ENCODE data around the gene ATP6V0B. TPM values are rescaled to one million over a fixed set of nuclear protein-coding genes. Genes with fewer than 3 reads are reported as not detected.

The ATP6V0B gene
- total RNA-seq, 4 donors from 2014 or later, result 68.1 to 122 (median 98.2) TPM

DNA sequence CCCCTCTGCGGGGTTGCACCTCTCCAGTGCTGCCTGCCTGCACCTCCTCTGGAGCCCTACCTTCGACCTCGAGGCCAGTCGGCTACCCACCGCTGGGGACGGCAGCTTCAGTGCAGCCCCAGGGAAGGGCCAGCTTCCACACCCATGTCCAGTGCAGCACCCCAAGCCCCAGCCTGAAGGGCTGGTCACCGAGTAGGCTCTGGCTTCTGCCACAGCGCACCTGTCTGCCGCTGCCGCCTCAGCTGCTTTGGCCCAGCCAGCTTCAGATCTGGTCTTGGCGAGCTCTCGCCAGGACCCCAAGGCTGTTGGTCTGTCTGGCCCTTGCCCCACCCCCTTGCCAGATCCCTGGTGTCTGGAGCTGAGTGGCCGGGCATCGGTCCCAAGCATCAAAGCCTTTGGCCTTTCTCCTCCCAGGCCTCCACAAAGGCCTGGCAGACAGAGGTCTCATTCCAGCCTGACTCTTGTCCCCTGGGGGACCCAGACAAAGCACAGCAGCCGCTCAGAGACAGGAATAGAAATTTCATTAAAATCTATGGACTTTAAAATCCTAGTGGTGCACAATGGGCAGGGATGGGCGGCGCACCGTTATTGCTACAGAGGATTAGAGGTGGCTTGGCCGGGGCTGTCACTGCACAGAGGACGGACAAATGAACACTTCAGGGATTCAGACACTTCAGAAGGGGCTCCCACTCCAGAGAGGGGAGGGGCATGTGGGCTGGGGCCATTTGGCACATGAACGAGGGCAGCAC, 21.4 kb downstream of the ATP6V0B start:
- peaks cover 8 to 23% (median 18%) of the 10 kb centered on the region in 4 donors for H3K4me1 ChIP-seq
- no peak for TF ChIP-seq POLR2AphosphoS5 (IDR thresholded peaks at IDR 0.05)
- no peak for TF ChIP-seq POLR2A (IDR thresholded peaks at IDR 0.05; ENCODE audit: low read depth)
- TF ChIP-seq, protein P1, sequence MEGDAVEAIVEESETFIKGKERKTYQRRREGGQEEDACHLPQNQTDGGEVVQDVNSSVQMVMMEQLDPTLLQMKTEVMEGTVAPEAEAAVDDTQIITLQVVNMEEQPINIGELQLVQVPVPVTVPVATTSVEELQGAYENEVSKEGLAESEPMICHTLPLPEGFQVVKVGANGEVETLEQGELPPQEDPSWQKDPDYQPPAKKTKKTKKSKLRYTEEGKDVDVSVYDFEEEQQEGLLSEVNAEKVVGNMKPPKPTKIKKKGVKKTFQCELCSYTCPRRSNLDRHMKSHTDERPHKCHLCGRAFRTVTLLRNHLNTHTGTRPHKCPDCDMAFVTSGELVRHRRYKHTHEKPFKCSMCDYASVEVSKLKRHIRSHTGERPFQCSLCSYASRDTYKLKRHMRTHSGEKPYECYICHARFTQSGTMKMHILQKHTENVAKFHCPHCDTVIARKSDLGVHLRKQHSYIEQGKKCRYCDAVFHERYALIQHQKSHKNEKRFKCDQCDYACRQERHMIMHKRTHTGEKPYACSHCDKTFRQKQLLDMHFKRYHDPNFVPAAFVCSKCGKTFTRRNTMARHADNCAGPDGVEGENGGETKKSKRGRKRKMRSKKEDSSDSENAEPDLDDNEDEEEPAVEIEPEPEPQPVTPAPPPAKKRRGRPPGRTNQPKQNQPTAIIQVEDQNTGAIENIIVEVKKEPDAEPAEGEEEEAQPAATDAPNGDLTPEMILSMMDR (IDR thresholded peaks at IDR 0.05), result no peak
- no peak for TF ChIP-seq EP300 (IDR thresholded peaks at IDR 0.05)
- intact Hi-C loops (cut with DNase I), result no loop called here
- H3K9me3 ChIP-seq, result no peaks in the 10 kb centered on the region
- DNase-seq (ENCODE audit: extremely low spot score), result no peak
- no peak overlapping the region for H3K4me3 ChIP-seq
- 86% methylated on average over 14 of the region's 21 CpGs for WGBS
- no peak overlapping the region for H3K27ac ChIP-seq (replicated peaks in 1 of 4)
- no peaks in the 10 kb centered on the region for H3K27me3 ChIP-seq
- H3K36me3 ChIP-seq, result peaks cover 0 to 38% (median 8%) of the 10 kb centered on the region in 4 donors

DNA sequence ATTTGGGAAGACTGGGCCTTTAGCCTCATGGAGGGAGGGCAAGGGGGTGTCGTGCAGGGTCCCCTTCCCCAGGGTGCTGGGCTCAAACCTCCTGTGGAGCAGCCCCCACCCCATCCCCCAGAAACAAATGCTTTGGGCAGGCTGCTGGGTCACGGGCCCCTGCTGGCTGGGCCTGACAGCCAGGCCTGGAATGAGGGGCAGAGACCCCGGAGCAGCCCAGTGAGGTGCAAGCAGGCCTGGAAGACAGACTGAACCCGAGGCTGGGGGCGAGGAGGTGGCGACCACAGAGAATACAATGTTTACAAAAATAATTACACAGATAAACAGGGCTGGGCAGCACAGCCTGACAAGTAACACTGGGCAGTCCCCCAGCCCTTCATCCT, 22.0 kb downstream of the ATP6V0B start:
- peaks cover 5 to 21% (median 15%) of the 10 kb centered on the region in 4 donors for H3K4me1 ChIP-seq
- no peaks in the 10 kb centered on the region for H3K27me3 ChIP-seq
- TF ChIP-seq EP300 (IDR thresholded peaks at IDR 0.05) (no peak), POLR2AphosphoS5 (IDR thresholded peaks at IDR 0.05) (no peak), POLR2A (IDR thresholded peaks at IDR 0.05; ENCODE audit: low read depth) (no peak)
- TF ChIP-seq, protein P1 (IDR thresholded peaks at IDR 0.05), result no peak
- no peak overlapping the region for H3K4me3 ChIP-seq
- no peaks in the 10 kb centered on the region for H3K9me3 ChIP-seq
- WGBS, result 87% methylated on average over 6 of the region's 6 CpGs
- peaks cover 0 to 44% (median 11%) of the 10 kb centered on the region in 4 donors for H3K36me3 ChIP-seq
- H3K27ac ChIP-seq (replicated peaks in 1 of 4), result no peak overlapping the region
- DNase-seq (ENCODE audit: extremely low spot score), result no peak
- intact Hi-C loops (cut with DNase I), result no loop called here

DNA sequence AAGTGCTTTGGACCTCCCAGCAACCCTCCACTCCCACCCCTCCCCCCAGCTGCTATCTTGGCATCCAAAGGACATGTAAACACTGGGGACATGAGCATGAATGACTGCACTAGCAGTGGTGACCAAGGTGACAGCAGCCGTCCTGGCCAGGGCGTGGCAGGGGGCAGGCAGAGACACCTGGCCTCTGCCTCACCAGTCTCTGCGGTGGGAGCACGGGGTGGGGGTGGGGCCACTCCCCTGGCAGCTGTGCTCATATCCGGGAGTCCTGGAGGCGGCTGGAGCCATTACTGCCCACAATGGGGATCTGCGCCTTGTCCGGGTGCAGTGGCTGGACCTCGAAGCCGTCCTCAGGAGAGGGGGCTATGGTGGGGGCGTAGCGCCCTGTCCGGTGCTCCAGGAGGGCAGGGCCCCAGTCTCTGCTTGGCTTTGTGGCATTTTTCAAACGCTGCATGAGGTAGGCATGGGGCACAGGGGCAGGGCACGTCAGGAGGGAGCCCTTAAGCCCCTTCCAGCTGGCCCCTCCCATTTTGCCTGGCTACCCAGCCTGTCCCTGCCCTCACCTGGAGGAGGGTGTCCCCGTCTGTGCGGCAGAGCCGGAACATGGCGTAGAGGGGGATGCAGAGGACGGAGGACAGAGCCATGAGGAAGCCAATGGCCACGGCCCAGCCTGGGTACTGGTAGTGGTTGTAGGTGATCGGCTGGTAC, 22.7 kb downstream of the ATP6V0B start:
- intact Hi-C loops (cut with DNase I), result no loop called here
- 92% methylated on average over 16 of the region's 22 CpGs for WGBS
- H3K27me3 ChIP-seq, result no peaks in the 10 kb centered on the region
- H3K4me3 ChIP-seq, result no peak overlapping the region
- H3K27ac ChIP-seq (replicated peaks in 1 of 4), result no peak overlapping the region
- peaks cover 0 to 15% (median 8%) of the 10 kb centered on the region in 4 donors for H3K4me1 ChIP-seq
- TF ChIP-seq POLR2AphosphoS5 (IDR thresholded peaks at IDR 0.05) (no peak), POLR2A (IDR thresholded peaks at IDR 0.05; ENCODE audit: low read depth) (no peak), EP300 (IDR thresholded peaks at IDR 0.05) (no peak)
- TF ChIP-seq, protein P1 (IDR thresholded peaks at IDR 0.05), result no peak
- no peaks in the 10 kb centered on the region for H3K9me3 ChIP-seq
- peaks cover 0 to 51% (median 14%) of the 10 kb centered on the region in 4 donors for H3K36me3 ChIP-seq
- no peak for DNase-seq (ENCODE audit: extremely low spot score)

DNA sequence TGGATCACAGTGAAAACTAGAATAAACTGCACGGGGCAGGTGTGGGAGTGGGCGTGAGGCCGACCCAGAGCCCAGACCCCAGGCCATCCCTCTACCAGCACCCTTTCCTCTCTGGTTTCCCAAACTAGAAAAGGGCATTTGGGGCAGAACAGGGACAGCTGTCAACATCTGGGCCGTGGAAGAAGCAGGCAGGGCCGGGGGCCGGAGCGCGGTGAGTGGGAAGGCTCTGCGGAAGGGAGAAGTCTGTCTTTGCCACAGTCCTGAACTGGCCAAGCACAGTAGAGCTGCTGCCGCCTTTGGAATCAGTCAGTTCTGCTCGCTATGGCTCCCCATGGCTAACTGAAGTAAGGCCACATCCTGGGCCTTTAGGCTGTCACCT, 23.2 kb downstream of the ATP6V0B start:
- 90% methylated on average over 11 of the region's 11 CpGs for WGBS
- TF ChIP-seq POLR2A (IDR thresholded peaks at IDR 0.05; ENCODE audit: low read depth), result no peak
- TF ChIP-seq, protein P1 (IDR thresholded peaks at IDR 0.05), result no peak
- no peak for TF ChIP-seq EP300 (IDR thresholded peaks at IDR 0.05)
- TF ChIP-seq POLR2AphosphoS5 (IDR thresholded peaks at IDR 0.05), result no peak
- H3K4me3 ChIP-seq, result no peak overlapping the region
- H3K9me3 ChIP-seq, result no peaks in the 10 kb centered on the region
- DNase-seq (ENCODE audit: extremely low spot score), result no peak
- peaks cover 0 to 57% (median 17%) of the 10 kb centered on the region in 4 donors for H3K36me3 ChIP-seq
- no peak overlapping the region for H3K27ac ChIP-seq (replicated peaks in 1 of 4)
- intact Hi-C loops (cut with DNase I), result no loop called here
- no peaks in the 10 kb centered on the region for H3K27me3 ChIP-seq
- peaks cover 0 to 15% (median 6%) of the 10 kb centered on the region in 4 donors for H3K4me1 ChIP-seq

Data from esophagus muscularis mucosa (tissue), 4 donors.